Neural progenitor cell (in vitro differentiated cells): ENCODE results near the gene ATP1A1.

Experiments used
- CTCF ChIP-seq: fragments of 200-600 bp; sonication (generic); IDR thresholded peaks from 2 replicates; pipeline ENCODE4 v1.5.1; 2017; ENCODE audit warnings: antibody characterized with exemption, mild to moderate bottlenecking
- EZH2 ChIP-seq: fragments of 200-600 bp; sonication (generic); IDR thresholded peaks from 2 replicates; pipeline ENCODE4 v1.6.1; 2017; ENCODE audit warnings: antibody characterized with exemption, mild to moderate bottlenecking, moderate library complexity
- EZH2phosphoT487 ChIP-seq: fragments of 200-600 bp; sonication (generic); IDR thresholded peaks from 2 replicates; pipeline ENCODE4 v1.6.1; 2017; ENCODE audit warnings: antibody characterized with exemption

GRCh38 chr1:116365857-116366256 is 7.2 kb upstream of the ATP1A1 start:
- TF ChIP-seq CTCF (no peak), EZH2 (no peak), EZH2phosphoT487 (no peak)
